H1 (cell line): ENCODE measurements around the gene IGLL1. TPM values are rescaled to one million over a fixed set of nuclear protein-coding genes. Genes with fewer than 3 reads are reported as not detected.
"Not testable (repeated sequence)": the region's sequence is repeated elsewhere in the genome, so short reads cannot be mapped to it uniquely, and the experiment has no call there.

Experiments used
- CTCF ChIA-PET: fragments of 300-600 bp; sonication (Branson Sonifier 250); formaldehyde crosslinking; loops from one replicate; lab custom pipeline; 2021; ENCODE audit not compliant: partially characterized antibody; lab: Charles Lee
- POLR2A ChIA-PET: fragments of 300-600 bp; sonication (Branson Sonifier 250); formaldehyde crosslinking; loops from one replicate; lab custom pipeline; 2021; ENCODE audit warnings: inconsistent platforms; ENCODE audit not compliant: partially characterized antibody; lab: Charles Lee
- DNase-seq, 2 experiments: peaks; one replicate each; pipeline versions ENCODE4 v3.0.0 to v3.0.0-alpha.2; 2010 to 2022; ENCODE audit warnings: low spot score in 2 of 2, low read depth in 1 of 2, mixed read lengths in 1 of 2
- FAIRE-seq: peaks from 2 replicates; lab custom pipeline; 2011; peaks lifted over from hg19 to GRCh38; lab: Jason Lieb, UNC
- H2AFZ ChIP-seq: 2 replicates; pipeline ENCODE4 v1.8.1; 2012; ENCODE audit warnings: low read length, inconsistent platforms
- H2AK5ac ChIP-seq: 2 replicates; pipeline ENCODE4 v1.6.1; 2013; ENCODE audit warnings: low read depth, low read length
- H2BK120ac ChIP-seq: replicated peaks from 2 replicates; pipeline ENCODE3; 2013; ENCODE audit warnings: low read depth, low read length, inconsistent platforms
- H2BK12ac ChIP-seq: 2 replicates; pipeline ENCODE4 v1.6.1; 2013; ENCODE audit warnings: low read depth, low read length
- H2BK15ac ChIP-seq: 2 replicates; pipeline ENCODE4 v1.6.1; 2013; ENCODE audit warnings: low read length
- H2BK20ac ChIP-seq: 2 replicates; pipeline ENCODE4 v1.6.1; 2013; ENCODE audit warnings: low read length
- H2BK5ac ChIP-seq: 2 replicates; pipeline ENCODE4 v1.6.1; 2013; ENCODE audit warnings: low read depth, low read length
- H3K14ac ChIP-seq: 2 replicates; pipeline ENCODE4 v1.6.1; 2013; ENCODE audit warnings: inconsistent platforms; ENCODE audit not compliant: insufficient read length
- H3K18ac ChIP-seq: 2 replicates; pipeline ENCODE4 v1.6.1; 2013; ENCODE audit warnings: low read length; ENCODE audit errors: extremely low read depth
- H3K23ac ChIP-seq: 2 replicates; pipeline ENCODE4 v1.6.1; 2013; ENCODE audit warnings: inconsistent platforms; ENCODE audit not compliant: insufficient read length
- H3K23me2 ChIP-seq: 2 replicates; pipeline ENCODE4 v1.6.1; 2013; ENCODE audit warnings: low read depth, low read length
- H3K27ac ChIP-seq: 2 replicates; pipeline ENCODE4 v1.6.1; 2011; ENCODE audit warnings: low read depth, low read length, inconsistent platforms
- H3K27me3 ChIP-seq, 4 experiments: replicated peaks in 1 of 4; 1 replicate in 1 of 4; 2 replicates in 3 of 4; pipeline versions ENCODE4 v1.6.1 to v1.8.1; 2011 to 2013; ENCODE audit warnings: low read length in 3 of 4, mild to moderate bottlenecking in 3 of 4, inconsistent platforms in 2 of 4, mixed read lengths in 2 of 4, moderate library complexity in 1 of 4; ENCODE audit not compliant: control insufficient read depth in 3 of 4, insufficient read depth in 3 of 4; ENCODE audit errors: extremely low read depth in 1 of 4
- H3K36me3 ChIP-seq, 4 experiments: 2 replicates each; pipeline versions ENCODE4 v1.6.1 to v1.8.1; 2011 to 2013; ENCODE audit warnings: mild to moderate bottlenecking in 4 of 4, low read length in 3 of 4, moderate library complexity in 2 of 4, control low read depth in 1 of 4, inconsistent platforms in 1 of 4; ENCODE audit not compliant: insufficient read depth in 4 of 4, control insufficient read depth in 2 of 4
- H3K4ac ChIP-seq: replicated peaks from 2 replicates; pipeline ENCODE3; 2013; ENCODE audit warnings: low read length, low read depth, mixed read lengths, inconsistent platforms; ENCODE audit not compliant: insufficient read length
- H3K4me1 ChIP-seq, 4 experiments: replicated peaks in 1 of 4; 1 replicate in 1 of 4; 2 replicates in 3 of 4; pipeline versions ENCODE4 v1.6.1 to v1.8.1; 2011 to 2013; ENCODE audit warnings: low read length in 3 of 4, inconsistent platforms in 2 of 4, mixed read lengths in 1 of 4; ENCODE audit not compliant: insufficient read depth in 4 of 4, control insufficient read depth in 3 of 4
- H3K4me2 ChIP-seq, 2 experiments: 2 replicates each; pipeline versions ENCODE4 v1.6.1 to v1.8.1; 2011 to 2013; ENCODE audit warnings: low read depth in 2 of 2, low read length in 2 of 2, control low read depth in 1 of 2, inconsistent platforms in 1 of 2, mild to moderate bottlenecking in 1 of 2; ENCODE audit not compliant: insufficient read depth in 1 of 2
- H3K4me3 ChIP-seq, 4 experiments: fragments of 200-600, 300-600 bp in 1 of 4; sonication (generic), shearing (Covaris generic), sonication (Bioruptor Twin) in 1 of 4; 2 replicates each; pipeline versions ENCODE4 v1.5.1 to v1.8.1; 2011 to 2016; ENCODE audit warnings: low read length in 4 of 4, low read depth in 3 of 4, control low read depth in 2 of 4, inconsistent platforms in 2 of 4, mild to moderate bottlenecking in 2 of 4, mixed read lengths in 1 of 4, moderate library complexity in 1 of 4; ENCODE audit not compliant: insufficient read depth in 2 of 4; ENCODE audit errors: extremely low read depth in 1 of 4
- H3K56ac ChIP-seq: replicated peaks from 2 replicates; pipeline ENCODE3; 2013; ENCODE audit warnings: low read depth, mild to moderate bottlenecking, mixed read lengths, low read length, inconsistent platforms; ENCODE audit not compliant: insufficient read length
- H3K79me1 ChIP-seq: 2 replicates; pipeline ENCODE4 v1.6.1; 2013; ENCODE audit warnings: low read depth, low read length, control low read depth
- H3K79me2 ChIP-seq, 2 experiments: 2 replicates each; pipeline versions ENCODE4 v1.6.1 to v1.8.1; 2012 to 2013; ENCODE audit warnings: low read length in 2 of 2, mild to moderate bottlenecking in 2 of 2, inconsistent platforms in 1 of 2; ENCODE audit not compliant: insufficient read depth in 2 of 2, control insufficient read depth in 1 of 2
- H3K9ac ChIP-seq, 4 experiments: replicated peaks in 1 of 4; 1 replicate in 1 of 4; 2 replicates in 3 of 4; pipeline versions ENCODE4 v1.6.1 to v1.8.1; 2011 to 2013; ENCODE audit warnings: low read depth in 3 of 4, low read length in 3 of 4, control low read depth in 2 of 4, mild to moderate bottlenecking in 2 of 4, moderate library complexity in 2 of 4, inconsistent platforms in 1 of 4; ENCODE audit errors: extremely low read depth in 1 of 4
- H3K9me3 ChIP-seq, 2 experiments: 2 replicates each; pipeline versions ENCODE4 v1.6.1 to v1.8.1; 2012 to 2013; ENCODE audit warnings: mild to moderate bottlenecking in 2 of 2, moderate library complexity in 2 of 2, control low read depth in 1 of 2, inconsistent platforms in 1 of 2, low read depth in 1 of 2, low read length in 1 of 2, mixed read lengths in 1 of 2; ENCODE audit not compliant: insufficient read depth in 2 of 2
- H4K20me1 ChIP-seq, 2 experiments: replicated peaks in 1 of 2; 2 replicates each; pipeline versions ENCODE3 to v1.8.1; 2011 to 2013; ENCODE audit warnings: inconsistent platforms in 2 of 2, low read length in 2 of 2, mild to moderate bottlenecking in 1 of 2; ENCODE audit not compliant: insufficient read depth in 2 of 2, control insufficient read depth in 1 of 2
- H4K5ac ChIP-seq: 2 replicates; pipeline ENCODE4 v1.6.1; 2013; ENCODE audit warnings: low read length, low read depth, mixed read lengths, inconsistent platforms; ENCODE audit not compliant: insufficient read length
- H4K8ac ChIP-seq: 2 replicates; pipeline ENCODE4 v1.8.0; 2013; ENCODE audit warnings: mild to moderate bottlenecking, moderate library complexity, low read length, inconsistent platforms; ENCODE audit not compliant: insufficient read depth; ENCODE audit errors: extremely low read depth
- H4K91ac ChIP-seq: replicated peaks from 2 replicates; pipeline ENCODE3; 2013; ENCODE audit warnings: low read length, mixed read lengths, inconsistent platforms; ENCODE audit not compliant: insufficient read length
- WGBS, 2 experiments: shearing (Covaris generic) in 1 of 2; methylation state at CpG; one replicate each; pipeline versions ENCODE4 v1.1.6 to v1.1.7; 2013 to 2015; ENCODE audit warnings: low lambda C conversion rate in 2 of 2, mixed read lengths in 2 of 2, inconsistent platforms in 1 of 2, low coverage in 1 of 2, missing lambda C conversion rate in 1 of 2; ENCODE audit not compliant: insufficient replicate concordance in 2 of 2, insufficient coverage in 1 of 2, insufficient read length in 1 of 2; ENCODE audit errors: extremely low coverage in 1 of 2, missing lambda C conversion rate in 1 of 2; 5-methylcytosine and 5-hydroxymethylcytosine counted together
- polyA plus RNA-seq, 7 experiments: library from polyadenylated mRNA; depleted of rRNA in 3 of 7; stranded (reverse) in 5 of 7; unstranded in 2 of 7; fragments of >200 nt in 5 of 7; fragments of 200-250 nt in 2 of 7; gene quantifications; 1 replicate in 5 of 7; 2 replicates in 1 of 7; 4 replicates in 1 of 7; pipeline versions ENCODE4 v1.2.1 to v1.2.3, GENCODE V29; 2011 to 2013; ENCODE audit warnings: missing spikeins in 2 of 7, mixed read lengths in 2 of 7
- total RNA-seq: library from RNA; stranded (reverse); fragmentation: NEBNext Ultra II Directional; extraction: Animal tissue kit (Norgen Biotek cat#: 25700); gene quantifications from 2 replicates; pipeline ENCODE4 v1.2.1, GENCODE V29; 2021

Gene IGLL1
- total and polyA plus RNA-seq, 2 of the 8 experiments (the other 6 are each of a cell fraction or from before 2014, with no cell fraction given): not detected

DNA sequence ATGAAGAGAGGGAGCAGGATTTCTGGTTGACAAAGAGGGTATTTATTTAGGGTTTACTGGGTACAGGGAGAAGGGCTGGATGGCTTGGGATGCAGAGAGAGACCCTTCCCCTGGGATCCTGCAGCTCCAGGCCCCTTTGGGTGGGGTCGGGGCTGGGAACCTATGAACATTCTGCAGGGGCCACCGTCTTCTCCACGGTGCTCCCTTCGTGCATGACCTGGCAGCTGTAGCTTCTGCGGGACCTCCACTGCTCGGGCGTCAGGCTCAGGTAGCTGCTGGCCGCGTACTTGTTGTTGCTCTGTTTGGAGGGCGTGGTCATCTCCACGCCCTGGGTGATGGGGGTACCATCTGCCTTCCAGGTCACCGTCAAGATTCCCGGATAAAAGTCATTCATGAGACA is 7.0 kb downstream of the IGLL1 start:
- not testable (repeated sequence) for FAIRE-seq, H3K9ac ChIP-seq

More for the DNA sequence above, 7.0 kb downstream of the IGLL1 start:
- H3K9me3 ChIP-seq, H3K23me2 ChIP-seq, H3K79me2 ChIP-seq, H3K18ac ChIP-seq, H3K36me3 ChIP-seq, H3K23ac ChIP-seq, H2BK12ac ChIP-seq, DNase-seq, H3K4ac ChIP-seq, H3K79me1 ChIP-seq, H3K27ac ChIP-seq, H4K91ac ChIP-seq, H4K8ac ChIP-seq, H3K14ac ChIP-seq, H4K20me1 ChIP-seq, H3K4me1 ChIP-seq, H2BK120ac ChIP-seq, POLR2A ChIA-PET, H3K4me2 ChIP-seq, H2AFZ ChIP-seq, H4K5ac ChIP-seq, H3K4me3 ChIP-seq, H2BK5ac ChIP-seq, H3K56ac ChIP-seq, H2BK15ac ChIP-seq, H2BK20ac ChIP-seq, H2AK5ac ChIP-seq: not testable (repeated sequence)
- WGBS, 2 experiments: 79% methylated on average over 13 of the region's 13 CpGs; no CpG with 5 or more reads in 1 of the 2 experiments
- peaks cover 0 to 11% (median 2%) of the 10 kb centered on the region in 4 experiments; a peak in 3 of 7 replicates for H3K27me3 ChIP-seq
- CTCF ChIA-PET: interaction anchor here (1.5 kb wide), 1 partner anchor 19 kb away, joined by 6 read pairs; no protein-coding TSS in a partner anchor
